ENCODE measurements around the gene AXDND1. TPM values are rescaled to one million over a fixed set of nuclear protein-coding genes. Genes with fewer than 3 reads are reported as not detected.

Gene AXDND1
- total and polyA plus RNA-seq, 2 donors (not counting 1 experiment from before 2014, with no cell fraction given) = 0.05 to 0.17 TPM

DNA sequence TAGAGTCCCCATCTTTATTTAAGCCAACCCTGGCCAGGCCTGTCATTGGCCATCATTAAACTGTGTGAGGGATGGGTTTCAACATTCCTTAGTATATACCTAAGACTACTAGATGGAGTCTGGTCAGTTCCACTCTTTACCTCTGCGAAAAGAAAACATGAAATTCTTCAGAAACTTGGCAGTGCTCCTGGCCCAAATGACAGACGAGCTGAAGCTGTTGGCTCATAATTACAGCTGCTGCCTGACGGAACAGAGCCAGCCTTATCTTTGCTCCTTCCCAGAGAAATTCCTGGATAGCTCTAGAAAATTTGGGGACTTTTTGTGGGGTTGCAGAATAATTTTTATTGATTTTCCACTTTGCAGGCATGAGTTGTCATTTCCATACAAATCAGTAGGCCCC is 179.6 kb downstream of the AXDND1 start:
- Histone ChIP-seq H3K27me3 (ENCODE audit: control insufficient read depth, insufficient read depth, low read length) (no peaks in the 10 kb centered on the region), H3K4me1 (ENCODE audit: control insufficient read depth, extremely low read depth, insufficient read depth, low read length) (no peaks in the 10 kb centered on the region), H3K4me3 (replicated peaks in 1 of 4; ENCODE audit: control extremely low read depth in 1 of 4, insufficient read depth in 1 of 4, low read depth in 3 of 4, low read length in 4 of 4) (no peak overlapping the region), H4K20me1 (ENCODE audit: control insufficient read depth, extremely low read depth, insufficient read depth, low read length) (no peaks in the 10 kb centered on the region), H3K27ac (ENCODE audit: insufficient read depth, low read length) (no peak overlapping the region), H3K4me2 (ENCODE audit: extremely low read depth, insufficient read depth, low read length) (no peak overlapping the region), H3K9me3 (ENCODE audit: control insufficient read depth, insufficient read depth, low read depth, low read length) (no peaks in the 10 kb centered on the region), H3K79me2 (ENCODE audit: control insufficient read depth, insufficient read depth, low read length) (no peaks in the 10 kb centered on the region), H3K36me3 (ENCODE audit: control insufficient read depth, insufficient read depth, low read length) (no peaks in the 10 kb centered on the region), H2AFZ (ENCODE audit: low read length) (no peak overlapping the region), H3K9ac (ENCODE audit: insufficient read depth, low read length) (no peak overlapping the region)
- peak in 1 of 2 donors; percentile 2 for DNase-seq (ENCODE audit: low read depth in 2 of 2)
- no peak for TF ChIP-seq EZH2 (IDR thresholded peaks at IDR 0.05; ENCODE audit: low read length, missing control alignments)
- TF ChIP-seq, protein P1, sequence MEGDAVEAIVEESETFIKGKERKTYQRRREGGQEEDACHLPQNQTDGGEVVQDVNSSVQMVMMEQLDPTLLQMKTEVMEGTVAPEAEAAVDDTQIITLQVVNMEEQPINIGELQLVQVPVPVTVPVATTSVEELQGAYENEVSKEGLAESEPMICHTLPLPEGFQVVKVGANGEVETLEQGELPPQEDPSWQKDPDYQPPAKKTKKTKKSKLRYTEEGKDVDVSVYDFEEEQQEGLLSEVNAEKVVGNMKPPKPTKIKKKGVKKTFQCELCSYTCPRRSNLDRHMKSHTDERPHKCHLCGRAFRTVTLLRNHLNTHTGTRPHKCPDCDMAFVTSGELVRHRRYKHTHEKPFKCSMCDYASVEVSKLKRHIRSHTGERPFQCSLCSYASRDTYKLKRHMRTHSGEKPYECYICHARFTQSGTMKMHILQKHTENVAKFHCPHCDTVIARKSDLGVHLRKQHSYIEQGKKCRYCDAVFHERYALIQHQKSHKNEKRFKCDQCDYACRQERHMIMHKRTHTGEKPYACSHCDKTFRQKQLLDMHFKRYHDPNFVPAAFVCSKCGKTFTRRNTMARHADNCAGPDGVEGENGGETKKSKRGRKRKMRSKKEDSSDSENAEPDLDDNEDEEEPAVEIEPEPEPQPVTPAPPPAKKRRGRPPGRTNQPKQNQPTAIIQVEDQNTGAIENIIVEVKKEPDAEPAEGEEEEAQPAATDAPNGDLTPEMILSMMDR (conservative IDR thresholded peaks at IDR 0.05 in 1 of 2, IDR thresholded peaks at IDR 0.05 in 1 of 2; ENCODE audit: low read depth in 1 of 2, low read length in 2 of 2) = no peak

DNA sequence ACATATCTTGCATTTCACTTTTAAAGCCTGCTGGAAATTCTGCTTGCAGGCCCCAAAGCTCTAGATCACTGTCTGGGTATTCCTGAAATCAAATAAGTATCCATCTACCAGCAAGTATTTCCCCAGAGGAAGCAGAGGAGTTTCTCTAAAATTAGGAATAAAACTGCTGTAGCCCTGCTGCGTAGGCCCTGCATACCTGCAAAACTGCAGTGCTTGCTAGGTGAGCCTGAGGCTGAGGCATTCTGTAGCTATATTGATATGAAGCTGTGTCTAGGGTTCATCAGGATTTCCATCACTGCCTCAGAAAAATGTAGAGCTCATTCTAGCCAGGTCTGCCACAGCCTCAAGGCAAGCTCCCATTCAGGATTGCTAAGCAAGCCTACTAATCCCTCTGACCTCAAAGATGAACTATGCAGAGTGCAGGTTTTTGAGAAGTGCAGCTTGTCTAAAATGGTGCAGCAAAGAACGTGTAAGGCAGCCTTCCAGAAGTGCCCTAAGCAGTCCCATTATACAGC is 181.3 kb downstream of the AXDND1 start:
- no peaks in the 10 kb centered on the region for H3K27me3 ChIP-seq (ENCODE audit: control insufficient read depth, insufficient read depth, low read length)
- DNase-seq (ENCODE audit: low read depth in 2 of 2) = no peak
- H3K4me2 ChIP-seq (ENCODE audit: extremely low read depth, insufficient read depth, low read length) = no peak overlapping the region
- H3K4me3 ChIP-seq (replicated peaks in 1 of 4; ENCODE audit: control extremely low read depth in 1 of 4, insufficient read depth in 1 of 4, low read depth in 3 of 4, low read length in 4 of 4) = no peak overlapping the region
- H3K27ac ChIP-seq (ENCODE audit: insufficient read depth, low read length) = no peak overlapping the region
- H3K36me3 ChIP-seq (ENCODE audit: control insufficient read depth, insufficient read depth, low read length) = no peaks in the 10 kb centered on the region
- H4K20me1 ChIP-seq (ENCODE audit: control insufficient read depth, extremely low read depth, insufficient read depth, low read length) = no peaks in the 10 kb centered on the region
- no peak overlapping the region for H3K9ac ChIP-seq (ENCODE audit: insufficient read depth, low read length)
- no peak overlapping the region for H2AFZ ChIP-seq (ENCODE audit: low read length)
- no peak for TF ChIP-seq EZH2 (IDR thresholded peaks at IDR 0.05; ENCODE audit: low read length, missing control alignments)
- TF ChIP-seq, protein P1 (conservative IDR thresholded peaks at IDR 0.05 in 1 of 2, IDR thresholded peaks at IDR 0.05 in 1 of 2; ENCODE audit: low read depth in 1 of 2, low read length in 2 of 2) = no peak
- no peaks in the 10 kb centered on the region for H3K4me1 ChIP-seq (ENCODE audit: control insufficient read depth, extremely low read depth, insufficient read depth, low read length)
- H3K79me2 ChIP-seq (ENCODE audit: control insufficient read depth, insufficient read depth, low read length) = no peaks in the 10 kb centered on the region
- no peaks in the 10 kb centered on the region for H3K9me3 ChIP-seq (ENCODE audit: control insufficient read depth, insufficient read depth, low read depth, low read length)

DNA sequence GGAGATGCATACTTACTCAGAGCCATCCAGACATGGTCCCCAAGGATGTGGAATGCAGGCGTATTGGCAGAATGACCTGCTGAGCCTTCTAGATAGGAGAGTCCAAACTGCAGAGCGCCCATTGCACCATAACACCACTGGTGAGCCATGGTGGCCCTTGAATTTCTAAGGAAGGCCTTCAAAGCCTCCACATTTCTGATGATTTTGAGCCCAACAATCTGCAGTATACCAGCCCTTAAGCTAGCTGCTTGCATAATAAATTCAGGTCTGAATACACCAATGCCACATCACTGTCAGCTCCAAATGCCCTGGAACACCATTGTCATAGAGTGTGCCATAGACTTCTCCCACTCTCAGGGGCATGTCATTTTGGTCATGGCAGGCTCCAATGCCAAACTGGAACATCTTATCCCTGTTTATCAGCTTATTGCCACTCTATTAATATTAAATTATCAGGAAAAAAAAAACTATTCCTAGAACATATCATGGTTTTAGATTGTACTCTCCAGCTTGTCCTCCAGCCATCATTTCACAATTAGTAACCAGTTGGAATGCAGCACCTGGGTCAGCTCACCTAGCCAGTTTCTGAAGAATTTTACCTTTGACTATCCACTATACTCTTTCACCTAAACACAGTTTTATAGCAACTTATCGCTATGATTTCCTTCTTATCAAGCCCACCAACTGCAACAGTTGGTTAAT is 183.0 kb downstream of the AXDND1 start:
- Histone ChIP-seq H3K79me2 (ENCODE audit: control insufficient read depth, insufficient read depth, low read length) (no peaks in the 10 kb centered on the region), H3K36me3 (ENCODE audit: control insufficient read depth, insufficient read depth, low read length) (no peaks in the 10 kb centered on the region), H3K4me1 (ENCODE audit: control insufficient read depth, extremely low read depth, insufficient read depth, low read length) (no peaks in the 10 kb centered on the region), H3K27ac (ENCODE audit: insufficient read depth, low read length) (no peak overlapping the region), H4K20me1 (ENCODE audit: control insufficient read depth, extremely low read depth, insufficient read depth, low read length) (no peaks in the 10 kb centered on the region), H3K9me3 (ENCODE audit: control insufficient read depth, insufficient read depth, low read depth, low read length) (no peaks in the 10 kb centered on the region), H3K9ac (ENCODE audit: insufficient read depth, low read length) (no peak overlapping the region), H3K4me3 (replicated peaks in 1 of 4; ENCODE audit: control extremely low read depth in 1 of 4, insufficient read depth in 1 of 4, low read depth in 3 of 4, low read length in 4 of 4) (no peak overlapping the region), H3K27me3 (ENCODE audit: control insufficient read depth, insufficient read depth, low read length) (no peaks in the 10 kb centered on the region), H3K4me2 (ENCODE audit: extremely low read depth, insufficient read depth, low read length) (no peak overlapping the region), H2AFZ (ENCODE audit: low read length) (no peak overlapping the region)
- TF ChIP-seq, protein P1 (conservative IDR thresholded peaks at IDR 0.05 in 1 of 2, IDR thresholded peaks at IDR 0.05 in 1 of 2; ENCODE audit: low read depth in 1 of 2, low read length in 2 of 2) = no peak
- no peak for TF ChIP-seq EZH2 (IDR thresholded peaks at IDR 0.05; ENCODE audit: low read length, missing control alignments)
- no peak for DNase-seq (ENCODE audit: low read depth in 2 of 2)

Data from fibroblast of lung (primary cell).